HepG2 (cell line): ENCODE measurements around the gene RAB11FIP5. TPM values are rescaled to one million over a fixed set of nuclear protein-coding genes. Genes with fewer than 3 reads are reported as not detected.

Source experiments
- ATAC-seq: fragments of 200-7000 bp; cut with Tn5 transposase; 3 replicates; pipeline ENCODE4 v1.9.1; 2020; ENCODE audit warnings: mild to moderate bottlenecking, moderate library complexity
- BruUV-seq: library from RNA; stranded (reverse); fragments of 400-500 nt; replicated peaks from 2 replicates; lab custom pipeline; 2021; lab: Mats Ljungman, UMichigan
- CTCF ChIA-PET: fragments of 300-600 bp; formaldehyde crosslinking; extraction: SDS; loops from one replicate; lab custom pipeline; 2021; ENCODE audit warnings: low total read pairs, inconsistent platforms, low intra/inter-chr PET ratio; lab: Yijun Ruan, JAX
- POLR2A ChIA-PET: fragments of 350-600 bp; sonication (Branson Sonifier 250); formaldehyde crosslinking; loops from one replicate; lab custom pipeline; 2020; ENCODE audit warnings: antibody characterized with exemption, inconsistent platforms; lab: Yijun Ruan, JAX
- DNase-seq: peaks from one replicate; pipeline ENCODE4 v3.0.0-alpha.2; 2015; ENCODE audit warnings: low spot score
- FAIRE-seq: peaks from 3 replicates; lab custom pipeline; 2011; peaks lifted over from hg19 to GRCh38; lab: Jason Lieb, UNC
- H2AFZ ChIP-seq: one replicate; pipeline ENCODE4 v1.6.1; 2011; ENCODE audit warnings: low read length, inconsistent platforms
- H3K27ac ChIP-seq: fragments of 300-600 bp; 3 replicates; pipeline ENCODE4 v1.8.0; 2011; ENCODE audit warnings: mixed run types, mild to moderate bottlenecking, mixed read lengths, low read length, inconsistent platforms; ENCODE audit not compliant: insufficient read depth; ENCODE audit errors: extremely low read length
- H3K27me3 ChIP-seq, 2 experiments: fragments of 200-600 bp in 1 of 2; 2 replicates in 1 of 2; 3 replicates in 1 of 2; pipeline versions ENCODE4 v1.6.0 to v1.8.0; 2011; ENCODE audit warnings: low read length in 2 of 2, mild to moderate bottlenecking in 2 of 2, moderate library complexity in 2 of 2, inconsistent platforms in 1 of 2; ENCODE audit not compliant: insufficient read depth in 2 of 2, control insufficient read depth in 1 of 2
- H3K36me3 ChIP-seq, 2 experiments: fragments of 200-600 bp in 1 of 2; replicated peaks in 1 of 2; 2 replicates in 1 of 2; 3 replicates in 1 of 2; pipeline versions ENCODE4 v1.5.1 to v1.8.0; 2011; ENCODE audit warnings: low read length in 2 of 2, inconsistent platforms in 1 of 2; ENCODE audit not compliant: insufficient read depth in 2 of 2, control insufficient read depth in 1 of 2
- H3K4me1 ChIP-seq: 2 replicates; pipeline ENCODE4 v1.5.1; 2012; ENCODE audit warnings: low read length, inconsistent platforms; ENCODE audit not compliant: insufficient read depth
- H3K4me2 ChIP-seq: 2 replicates; pipeline ENCODE4 v1.6.0; 2011; ENCODE audit warnings: low read depth, low read length, inconsistent platforms
- H3K4me3 ChIP-seq, 3 experiments: fragments of 200-600 bp in 1 of 3; sonication (generic), shearing (Covaris generic) in 1 of 3; replicated peaks in 1 of 3; 2 replicates each; pipeline ENCODE4 v1.5.1; 2011 to 2016; ENCODE audit warnings: low read length in 3 of 3, inconsistent platforms in 2 of 3, low read depth in 2 of 3, mild to moderate bottlenecking in 2 of 3, control low read depth in 1 of 3, mixed read lengths in 1 of 3; ENCODE audit not compliant: insufficient read depth in 1 of 3
- H3K79me2 ChIP-seq: one replicate; pipeline ENCODE4 v1.6.1; 2011; ENCODE audit warnings: low read length, inconsistent platforms; ENCODE audit not compliant: insufficient read depth
- H3K9ac ChIP-seq: 2 replicates; pipeline ENCODE4 v1.6.0; 2011; ENCODE audit warnings: mild to moderate bottlenecking, low read depth, low read length, inconsistent platforms; ENCODE audit not compliant: insufficient read depth
- H3K9me3 ChIP-seq: 2 replicates; pipeline ENCODE4 v1.5.1; 2012; ENCODE audit warnings: mild to moderate bottlenecking, low read length
- H4K20me1 ChIP-seq: 2 replicates; pipeline ENCODE4 v1.6.0; 2011; ENCODE audit warnings: inconsistent platforms, mild to moderate bottlenecking, low read length, moderate library complexity; ENCODE audit not compliant: insufficient read depth
- GLI4 ChIP-seq: sonication (generic); formaldehyde crosslinking; IDR thresholded peaks from 2 replicates; pipeline ENCODE4 v1.5.1; 2020; ENCODE audit warnings: missing genetic modification reagents, mild to moderate bottlenecking, moderate library complexity, borderline replicate concordance
- KDM4B ChIP-seq: sonication (generic); formaldehyde crosslinking; IDR thresholded peaks from 2 replicates; pipeline ENCODE4 v1.4.0; 2020; ENCODE audit warnings: missing genetic modification reagents
- MIER3 ChIP-seq: IDR thresholded peaks from 2 replicates; pipeline ENCODE4 v1.6.1; 2016; ENCODE audit warnings: missing compliant biosample characterization, borderline replicate concordance
- NBN ChIP-seq: fragments of 450-650 bp; conservative IDR thresholded peaks from 2 replicates; pipeline ENCODE4 v1.6.1; 2017
- PLRG1 ChIP-seq: fragments of 450-650 bp; conservative IDR thresholded peaks from 2 replicates; pipeline ENCODE4 v1.6.1; 2016
- SP4 ChIP-seq: sonication (generic); formaldehyde crosslinking; IDR thresholded peaks from 2 replicates; pipeline ENCODE4 v1.8.1; 2023; ENCODE audit warnings: mild to moderate bottlenecking, missing genetic modification reagents
- XRCC5 ChIP-seq: fragments of 200-400 bp; formaldehyde crosslinking; optimal IDR thresholded peaks from 2 replicates; pipeline ENCODE3; 2017; ENCODE audit warnings: mild to moderate bottlenecking, low read length
- ZBTB1 ChIP-seq: sonication (generic); formaldehyde crosslinking; IDR thresholded peaks from 2 replicates; pipeline ENCODE4 v1.4.0; 2020; ENCODE audit warnings: missing genetic modification reagents, borderline replicate concordance
- ZFP82 ChIP-seq: sonication (generic); formaldehyde crosslinking; IDR thresholded peaks from 2 replicates; pipeline ENCODE4 v1.5.1; 2020; ENCODE audit warnings: mild to moderate bottlenecking, missing genetic modification reagents, borderline replicate concordance
- ZNF282 ChIP-seq: fragments of 450-650 bp; IDR thresholded peaks from 2 replicates; pipeline ENCODE4 v1.6.1; 2018; ENCODE audit not compliant: partially characterized antibody
- ZNF558 ChIP-seq: sonication (generic); formaldehyde crosslinking; IDR thresholded peaks from 2 replicates; pipeline ENCODE4 v1.9.0; 2022; ENCODE audit warnings: mild to moderate bottlenecking, missing genetic modification reagents, borderline replicate concordance
- ZNF629 ChIP-seq: sonication (generic); formaldehyde crosslinking; conservative IDR thresholded peaks from 2 replicates; pipeline ENCODE4 v1.5.0; 2020; ENCODE audit warnings: missing genetic modification reagents
- whole genome bisulfite sequencing: methylation state at CpG from one replicate; pipeline ENCODE4 v1.1.6; 2017; ENCODE audit warnings: low lambda C conversion rate; 5-methylcytosine and 5-hydroxymethylcytosine counted together
- in situ Hi-C: cut with HindIII; loops from 2 replicates; pipeline ENCODE4 v1.10.0; 2017; ENCODE audit warnings: low pct_unique_long_range_greater_than_20kb; ENCODE audit not compliant: extremely low pct_ligation_motif_present
- intact Hi-C: fragments of 100-400 bp; cut with micrococcal nuclease; formaldehyde crosslinking; loops from one replicate; pipeline ENCODE4 v1.10.0; 2022; ENCODE audit not compliant: unreplicated experiment
- polyA plus RNA-seq, 8 experiments: library from polyadenylated mRNA; depleted of rRNA in 3 of 8; stranded (reverse) in 7 of 8; unstranded in 1 of 8; fragments of >200 nt; fragmentation: Illumina TruSeq in 4 of 8; extraction: Trizol in 4 of 8; gene quantifications; 2 replicates each; pipeline versions ENCODE4 v1.2.1 to v1.2.3, GENCODE V29; 2011 to 2016; ENCODE audit warnings: low read depth in 4 of 8, missing spikeins in 1 of 8, mixed read lengths in 1 of 8; ENCODE audit not compliant: insufficient read depth in 1 of 8
- total RNA-seq, 5 experiments: library from RNA; depleted of rRNA; stranded (reverse); fragments of >200 nt; fragmentation: Illumina TruSeq; extraction: Trizol; gene quantifications; 2 replicates each; pipeline ENCODE4 v1.2.3, GENCODE V29; 2016; ENCODE audit warnings: low read depth in 1 of 5
- TF ChIP-seq, protein P1 (sequence below): sonication (generic); formaldehyde crosslinking; IDR thresholded peaks from 2 replicates; pipeline ENCODE4 v1.5.1; 2020; ENCODE audit warnings: mild to moderate bottlenecking, moderate library complexity, missing genetic modification reagents
- TF ChIP-seq, protein P2 (sequence below): sonication (generic); formaldehyde crosslinking; IDR thresholded peaks from 2 replicates; pipeline ENCODE4 v1.4.0; 2020; ENCODE audit warnings: mild to moderate bottlenecking, missing genetic modification reagents
- TF ChIP-seq, protein P3 (sequence below): sonication (generic); formaldehyde crosslinking; IDR thresholded peaks from 2 replicates; pipeline ENCODE4 v1.5.1; 2020; ENCODE audit warnings: mild to moderate bottlenecking, missing genetic modification reagents, borderline replicate concordance

The RAB11FIP5 gene
- total and polyA plus RNA-seq, 2 of the 13 experiments (the other 11 are each of a cell fraction or from before 2014, with no cell fraction given) = 9.4 to 22.9 TPM

DNA sequence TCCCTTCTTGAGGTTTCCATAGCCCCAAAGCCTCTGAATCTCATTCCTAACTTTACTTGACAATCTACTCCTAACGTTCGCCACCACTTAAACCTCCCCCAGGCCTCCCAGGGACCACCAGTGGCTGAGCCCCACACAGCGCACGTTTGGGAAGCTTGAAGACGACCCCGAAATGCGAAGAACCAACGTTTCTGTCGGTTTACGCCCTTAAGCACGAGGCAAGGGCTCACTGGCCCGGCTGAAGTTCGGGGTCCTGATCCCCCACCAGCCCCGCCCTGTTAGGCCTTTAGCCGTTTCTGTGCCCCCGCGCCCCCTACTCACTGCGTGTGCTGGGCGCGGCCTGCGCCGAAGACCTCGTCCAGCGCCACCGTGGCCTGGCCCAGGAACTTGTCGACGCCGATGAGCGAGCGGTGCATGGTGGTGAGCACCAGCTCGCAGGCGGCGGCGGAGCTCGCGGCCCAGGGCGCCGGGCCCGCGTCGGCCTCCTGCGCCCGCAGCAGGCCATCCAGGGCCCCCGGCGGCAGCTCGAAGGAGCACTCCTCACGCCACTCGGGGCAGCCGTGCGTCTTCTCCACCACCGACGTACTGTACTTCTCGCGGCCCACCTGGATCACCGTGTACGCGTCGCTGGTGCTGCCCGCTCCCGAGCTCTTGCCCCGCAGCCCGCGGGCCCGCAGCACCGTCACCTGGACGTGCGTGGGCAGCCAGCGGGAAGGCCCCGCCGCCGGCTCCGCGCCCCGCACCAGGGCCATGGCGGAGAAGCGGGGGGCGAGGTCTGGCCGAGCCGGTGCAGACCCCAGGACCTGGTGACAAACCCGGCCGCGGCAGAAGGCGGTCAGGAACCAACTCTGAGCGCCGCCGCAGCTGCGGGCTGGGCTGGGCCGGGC is 479 bp downstream of the RAB11FIP5 start:
- Histone ChIP-seq H4K20me1 (peaks cover 19% of the 10 kb centered on the region), H3K27me3 (no peaks in the 10 kb centered on the region; a peak in 2 of 5 replicates), H3K4me1 (peaks cover 59% of the 10 kb centered on the region), H3K4me3 (peak overlapping the region; percentile 61 to 92 (median 85)), H3K79me2 (peaks cover 42% of the 10 kb centered on the region), H3K4me2 (peak overlapping the region; percentile 99), H3K27ac (peak overlapping the region; percentile 53), H3K9me3 (no peaks in the 10 kb centered on the region), H3K9ac (peak overlapping the region; percentile 80), H3K36me3 (no peaks in the 10 kb centered on the region; a peak in 1 of 5 replicates), H2AFZ (no peak overlapping the region)
- ATAC-seq (peak; percentile 65), DNase-seq (peak; percentile 22), FAIRE-seq (no peak)
- BruUV-seq = no TSS peak
- under 1% methylated on average over 42 of the region's 88 CpGs for WGBS
- intact Hi-C loops = loop anchor here (2.0 kb wide), 1 partner anchor 15 kb away; no protein-coding TSS in a partner anchor
- ChIA-PET CTCF (no interaction called here), POLR2A (interaction anchor here (1.0 to 2.6 kb wide), 7 partner anchors 16 to 121 kb away, joined by 4 to 17 read pairs (median 7); partner anchors contain the start of genes CCT7, PRADC1, SFXN5 and SMYD5)
- in situ Hi-C loops = no loop called here
- TF ChIP-seq, protein P1, sequence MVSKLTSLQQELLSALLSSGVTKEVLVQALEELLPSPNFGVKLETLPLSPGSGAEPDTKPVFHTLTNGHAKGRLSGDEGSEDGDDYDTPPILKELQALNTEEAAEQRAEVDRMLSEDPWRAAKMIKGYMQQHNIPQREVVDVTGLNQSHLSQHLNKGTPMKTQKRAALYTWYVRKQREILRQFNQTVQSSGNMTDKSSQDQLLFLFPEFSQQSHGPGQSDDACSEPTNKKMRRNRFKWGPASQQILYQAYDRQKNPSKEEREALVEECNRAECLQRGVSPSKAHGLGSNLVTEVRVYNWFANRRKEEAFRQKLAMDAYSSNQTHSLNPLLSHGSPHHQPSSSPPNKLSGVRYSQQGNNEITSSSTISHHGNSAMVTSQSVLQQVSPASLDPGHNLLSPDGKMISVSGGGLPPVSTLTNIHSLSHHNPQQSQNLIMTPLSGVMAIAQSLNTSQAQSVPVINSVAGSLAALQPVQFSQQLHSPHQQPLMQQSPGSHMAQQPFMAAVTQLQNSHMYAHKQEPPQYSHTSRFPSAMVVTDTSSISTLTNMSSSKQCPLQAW (CRISPR knock-in tag) = no peak
- TF ChIP-seq ZFP82 (CRISPR knock-in tag) (no peak; the same call in 1 of the 2 replicates), SP4 (CRISPR knock-in tag) (peak; percentile 57; the same call in 1 of the 2 replicates), ZNF282 (no peak), NBN (no peak), MIER3 (CRISPR knock-in tag) (no peak; the same call in 1 of the 2 replicates), KDM4B (CRISPR knock-in tag) (0 out of 2 replicates have a peak, but pooled peaks have one; percentile 65), ZNF558 (CRISPR knock-in tag) (peak; percentile 85; the same call in 1 of the 2 replicates), PLRG1 (no peak), GLI4 (CRISPR knock-in tag) (peak; percentile 89; the same call in 1 of the 2 replicates), XRCC5 (peak; percentile 57), ZNF629 (CRISPR knock-in tag) (0 out of 2 replicates have a peak, but pooled peaks have one; percentile 17), ZBTB1 (CRISPR knock-in tag) (no peak)
- TF ChIP-seq, protein P2, sequence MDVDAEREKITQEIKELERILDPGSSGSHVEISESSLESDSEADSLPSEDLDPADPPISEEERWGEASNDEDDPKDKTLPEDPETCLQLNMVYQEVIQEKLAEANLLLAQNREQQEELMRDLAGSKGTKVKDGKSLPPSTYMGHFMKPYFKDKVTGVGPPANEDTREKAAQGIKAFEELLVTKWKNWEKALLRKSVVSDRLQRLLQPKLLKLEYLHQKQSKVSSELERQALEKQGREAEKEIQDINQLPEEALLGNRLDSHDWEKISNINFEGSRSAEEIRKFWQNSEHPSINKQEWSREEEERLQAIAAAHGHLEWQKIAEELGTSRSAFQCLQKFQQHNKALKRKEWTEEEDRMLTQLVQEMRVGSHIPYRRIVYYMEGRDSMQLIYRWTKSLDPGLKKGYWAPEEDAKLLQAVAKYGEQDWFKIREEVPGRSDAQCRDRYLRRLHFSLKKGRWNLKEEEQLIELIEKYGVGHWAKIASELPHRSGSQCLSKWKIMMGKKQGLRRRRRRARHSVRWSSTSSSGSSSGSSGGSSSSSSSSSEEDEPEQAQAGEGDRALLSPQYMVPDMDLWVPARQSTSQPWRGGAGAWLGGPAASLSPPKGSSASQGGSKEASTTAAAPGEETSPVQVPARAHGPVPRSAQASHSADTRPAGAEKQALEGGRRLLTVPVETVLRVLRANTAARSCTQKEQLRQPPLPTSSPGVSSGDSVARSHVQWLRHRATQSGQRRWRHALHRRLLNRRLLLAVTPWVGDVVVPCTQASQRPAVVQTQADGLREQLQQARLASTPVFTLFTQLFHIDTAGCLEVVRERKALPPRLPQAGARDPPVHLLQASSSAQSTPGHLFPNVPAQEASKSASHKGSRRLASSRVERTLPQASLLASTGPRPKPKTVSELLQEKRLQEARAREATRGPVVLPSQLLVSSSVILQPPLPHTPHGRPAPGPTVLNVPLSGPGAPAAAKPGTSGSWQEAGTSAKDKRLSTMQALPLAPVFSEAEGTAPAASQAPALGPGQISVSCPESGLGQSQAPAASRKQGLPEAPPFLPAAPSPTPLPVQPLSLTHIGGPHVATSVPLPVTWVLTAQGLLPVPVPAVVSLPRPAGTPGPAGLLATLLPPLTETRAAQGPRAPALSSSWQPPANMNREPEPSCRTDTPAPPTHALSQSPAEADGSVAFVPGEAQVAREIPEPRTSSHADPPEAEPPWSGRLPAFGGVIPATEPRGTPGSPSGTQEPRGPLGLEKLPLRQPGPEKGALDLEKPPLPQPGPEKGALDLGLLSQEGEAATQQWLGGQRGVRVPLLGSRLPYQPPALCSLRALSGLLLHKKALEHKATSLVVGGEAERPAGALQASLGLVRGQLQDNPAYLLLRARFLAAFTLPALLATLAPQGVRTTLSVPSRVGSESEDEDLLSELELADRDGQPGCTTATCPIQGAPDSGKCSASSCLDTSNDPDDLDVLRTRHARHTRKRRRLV (CRISPR knock-in tag) = no peak
- TF ChIP-seq, protein P3, sequence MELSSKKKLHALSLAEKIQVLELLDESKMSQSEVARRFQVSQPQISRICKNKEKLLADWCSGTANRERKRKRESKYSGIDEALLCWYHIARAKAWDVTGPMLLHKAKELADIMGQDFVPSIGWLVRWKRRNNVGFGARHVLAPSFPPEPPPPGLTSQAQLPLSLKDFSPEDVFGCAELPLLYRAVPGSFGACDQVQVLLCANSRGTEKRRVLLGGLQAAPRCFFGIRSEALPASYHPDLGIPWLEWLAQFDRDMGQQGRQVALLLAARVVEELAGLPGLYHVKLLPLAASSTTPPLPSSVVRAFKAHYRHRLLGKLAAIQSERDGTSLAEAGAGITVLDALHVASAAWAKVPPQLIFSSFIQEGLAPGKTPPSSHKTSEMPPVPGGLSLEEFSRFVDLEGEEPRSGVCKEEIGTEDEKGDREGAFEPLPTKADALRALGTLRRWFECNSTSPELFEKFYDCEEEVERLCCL (CRISPR knock-in tag) = peak; percentile 56; the same call in 1 of the 2 replicates
